HepG2 (cell line): ENCODE data around the gene CD320. TPM values are rescaled to one million over a fixed set of nuclear protein-coding genes. Genes with fewer than 3 reads are reported as not detected.

Experiments
- AKNA ChIP-seq: sonication (generic); formaldehyde crosslinking; IDR thresholded peaks from 2 replicates; pipeline ENCODE4 v1.4.0; 2020; ENCODE audit warnings: missing genetic modification reagents, borderline replicate concordance
- CBFB ChIP-seq: sonication (generic); formaldehyde crosslinking; IDR thresholded peaks from 2 replicates; pipeline ENCODE4 v1.4.0; 2020; ENCODE audit warnings: missing genetic modification reagents
- DRAP1 ChIP-seq: IDR thresholded peaks from 2 replicates; pipeline ENCODE4 v1.6.1; 2016; ENCODE audit warnings: missing genetic modification reagents, missing compliant biosample characterization
- ETV6 ChIP-seq: sonication (generic); formaldehyde crosslinking; conservative IDR thresholded peaks from 2 replicates; pipeline ENCODE4 v1.4.0; 2020; ENCODE audit warnings: missing genetic modification reagents
- FOXO1 ChIP-seq: sonication (generic); formaldehyde crosslinking; IDR thresholded peaks from 2 replicates; pipeline ENCODE4 v1.4.0; 2020; ENCODE audit warnings: missing genetic modification reagents
- GZF1 ChIP-seq: sonication (generic); formaldehyde crosslinking; IDR thresholded peaks from 2 replicates; pipeline ENCODE4 v1.5.1; 2020; ENCODE audit warnings: mild to moderate bottlenecking, missing genetic modification reagents
- HIVEP1 ChIP-seq: sonication (generic); formaldehyde crosslinking; IDR thresholded peaks from 2 replicates; pipeline ENCODE4 v1.4.0; 2020; ENCODE audit warnings: mild to moderate bottlenecking, missing genetic modification reagents
- KMT2B ChIP-seq: IDR thresholded peaks from 2 replicates; pipeline ENCODE4 v1.6.1; 2016; ENCODE audit warnings: missing genetic modification reagents, missing compliant biosample characterization
- MNT ChIP-seq: fragments of 450-650 bp; IDR thresholded peaks from 2 replicates; pipeline ENCODE4 v1.6.1; 2016
- PRDM15 ChIP-seq: sonication (generic); formaldehyde crosslinking; IDR thresholded peaks from 2 replicates; pipeline ENCODE4 v1.4.0; 2020; ENCODE audit warnings: missing genetic modification reagents
- SMARCC2 ChIP-seq: fragments of 450-650 bp; IDR thresholded peaks from 2 replicates; pipeline ENCODE4 v1.6.1; 2017; ENCODE audit warnings: antibody characterized with exemption, mild to moderate bottlenecking
- TAF1 ChIP-seq: sonication (generic); formaldehyde crosslinking; IDR thresholded peaks from 2 replicates; pipeline ENCODE4 v1.4.0; 2020; ENCODE audit warnings: missing genetic modification reagents
- TP53 ChIP-seq: sonication (generic); formaldehyde crosslinking; conservative IDR thresholded peaks from 2 replicates; pipeline ENCODE4 v1.4.0; 2020; ENCODE audit warnings: missing genetic modification reagents
- ZGPAT ChIP-seq: IDR thresholded peaks from 2 replicates; pipeline ENCODE4 v1.6.1; 2016; ENCODE audit warnings: mild to moderate bottlenecking
- ZMYM4 ChIP-seq: sonication (generic); formaldehyde crosslinking; IDR thresholded peaks from 2 replicates; pipeline ENCODE4 v1.8.1; 2023; ENCODE audit warnings: mild to moderate bottlenecking, missing genetic modification reagents
- ZNF501 ChIP-seq: sonication (generic); formaldehyde crosslinking; IDR thresholded peaks from 2 replicates; pipeline ENCODE4 v1.5.1; 2020; ENCODE audit warnings: mild to moderate bottlenecking, moderate library complexity, missing genetic modification reagents
- ZNF547 ChIP-seq: sonication (generic); formaldehyde crosslinking; IDR thresholded peaks from 2 replicates; pipeline ENCODE4 v1.5.1; 2020; ENCODE audit warnings: mild to moderate bottlenecking, missing genetic modification reagents
- polyA plus RNA-seq, 8 experiments: library from polyadenylated mRNA; depleted of rRNA in 3 of 8; stranded (reverse) in 7 of 8; unstranded in 1 of 8; fragments of >200 nt; fragmentation: Illumina TruSeq in 4 of 8; extraction: Trizol in 4 of 8; gene quantifications; 2 replicates each; pipeline versions ENCODE4 v1.2.1 to v1.2.3, GENCODE V29; 2011 to 2016; ENCODE audit warnings: low read depth in 4 of 8, missing spikeins in 1 of 8, mixed read lengths in 1 of 8; ENCODE audit not compliant: insufficient read depth in 1 of 8
- total RNA-seq, 5 experiments: library from RNA; depleted of rRNA; stranded (reverse); fragments of >200 nt; fragmentation: Illumina TruSeq; extraction: Trizol; gene quantifications; 2 replicates each; pipeline ENCODE4 v1.2.3, GENCODE V29; 2016; ENCODE audit warnings: low read depth in 1 of 5

CD320 gene
- total and polyA plus RNA-seq, 2 of the 13 experiments (the other 11 are each of a cell fraction or from before 2014, with no cell fraction given): 83.1 to 99.9 TPM

- peak; percentile 47 for TF ChIP-seq PRDM15 (CRISPR knock-in tag)
- TF ChIP-seq HIVEP1: peak; percentile 74
- TF ChIP-seq CBFB: peak; percentile 80
- TF ChIP-seq FOXO1 (CRISPR knock-in tag): 0 out of 2 replicates have a peak, but pooled peaks have one; percentile 40
- TF ChIP-seq AKNA (CRISPR knock-in tag): 0 out of 2 replicates have a peak, but pooled peaks have one; percentile 19
- no peak for TF ChIP-seq ETV6 (CRISPR knock-in tag)
- peak; percentile 98 for TF ChIP-seq ZMYM4 (CRISPR knock-in tag)
- TF ChIP-seq ZGPAT (CRISPR knock-in tag): peak; percentile 79
- TF ChIP-seq KMT2B (CRISPR knock-in tag): peak; percentile 73
- TF ChIP-seq SMARCC2: no peak
- peak; percentile 67; the same call in 1 of the 2 replicates for TF ChIP-seq TP53
- peak; percentile 99 for TF ChIP-seq DRAP1 (CRISPR knock-in tag)
- TF ChIP-seq ZNF501 (CRISPR knock-in tag): peak; percentile 86
- peak; percentile 94 for TF ChIP-seq TAF1 (CRISPR knock-in tag)
- TF ChIP-seq ZNF547 (CRISPR knock-in tag): peak; percentile 56
- TF ChIP-seq GZF1 (CRISPR knock-in tag): peak; percentile 80; the same call in 1 of the 2 replicates
- TF ChIP-seq MNT: peak; percentile 47; the same call in 1 of the 2 replicates
Measured at GRCh38 chr19:8321067-8321985, 13.2 kb upstream of the CD320 start, which contains the start of the genes NDUFA7 and RPS28 (continued).
